AG10803 (cell line): ENCODE data around the gene CCSER1.

Source experiments
- DNase-seq: peaks from one replicate; pipeline ENCODE4 v3.0.0; 2010; ENCODE audit warnings: low read depth
- H3K4me3 ChIP-seq: 2 replicates; pipeline ENCODE4 v1.5.1; 2011; ENCODE audit warnings: mild to moderate bottlenecking, low read length, control low read depth
- CTCF ChIP-seq: conservative IDR thresholded peaks from 2 replicates; pipeline ENCODE4 v1.5.1; 2011; ENCODE audit warnings: mild to moderate bottlenecking, low read length, control low read depth, inconsistent platforms

The CCSER1 gene

GRCh38 chr4:91280551-91281290 is 1153.5 kb downstream of the CCSER1 start:
- no peak for TF ChIP-seq CTCF
- no peak for DNase-seq
- no peak overlapping the region for H3K4me3 ChIP-seq

- DNase-seq = no peak
- H3K4me3 ChIP-seq = no peak overlapping the region
- no peak for TF ChIP-seq CTCF
These were observed 1155.0 kb downstream of the CCSER1 start for GRCh38 chr4:91282217-91282616.

- no peak for DNase-seq
- H3K4me3 ChIP-seq = no peak overlapping the region
- TF ChIP-seq CTCF = no peak
These were observed 1156.6 kb downstream of the CCSER1 start for GRCh38 chr4:91283726-91284230.

DNA sequence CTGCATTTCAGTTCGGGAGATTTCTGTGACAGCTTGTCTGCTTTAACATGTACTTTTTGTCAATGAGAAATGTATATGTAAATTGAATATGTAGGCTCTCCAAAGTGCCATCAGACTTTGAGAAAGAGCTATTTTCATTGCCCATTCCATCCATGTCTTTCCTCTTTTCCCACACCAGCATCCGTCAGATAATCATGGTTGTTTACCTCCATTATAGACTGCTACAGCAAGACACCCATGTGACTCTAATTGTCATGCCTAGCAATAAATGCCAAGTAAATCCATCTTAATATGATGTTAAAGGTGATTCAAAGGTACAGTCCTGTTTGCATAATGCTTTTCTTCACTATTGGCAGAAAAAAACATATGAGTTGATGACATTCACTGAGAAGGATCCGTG is 1157.3 kb downstream of the CCSER1 start:
- no peak for TF ChIP-seq CTCF
- no peak for DNase-seq
- no peak overlapping the region for H3K4me3 ChIP-seq

GRCh38 chr4:91285487-91285886 is 1158.3 kb downstream of the CCSER1 start:
- no peak overlapping the region for H3K4me3 ChIP-seq
- no peak for DNase-seq
- TF ChIP-seq CTCF = no peak

DNA sequence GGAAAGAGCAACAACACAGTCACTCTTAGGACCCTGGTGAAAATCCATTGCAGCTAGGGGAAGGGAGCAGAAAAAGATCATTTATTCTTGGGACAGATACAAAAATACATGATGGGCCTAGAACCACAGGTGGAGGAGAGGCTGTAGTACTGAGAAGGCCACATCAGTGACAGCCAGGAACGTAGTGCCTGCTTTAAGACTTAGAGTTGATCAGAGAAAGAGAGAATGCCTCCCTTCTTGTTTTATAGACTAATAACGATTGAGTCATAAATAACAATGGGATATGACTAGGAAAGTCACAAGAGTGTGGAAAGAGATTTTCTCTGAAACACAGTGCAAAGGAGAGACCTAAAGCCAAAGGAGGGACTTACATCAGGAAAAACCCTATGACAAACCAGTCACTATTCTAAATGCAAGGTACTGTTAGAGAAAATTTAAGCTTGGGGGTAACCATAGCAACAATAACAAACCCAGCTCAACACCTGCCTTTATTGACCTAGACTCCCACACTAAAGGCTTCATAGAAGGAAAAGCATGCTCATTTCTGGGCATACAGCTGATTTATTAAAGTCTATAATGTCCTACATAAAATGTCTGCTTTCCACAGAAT is 1161.6 kb downstream of the CCSER1 start:
- TF ChIP-seq CTCF = no peak
- H3K4me3 ChIP-seq = no peak overlapping the region
- DNase-seq = no peak

GRCh38 chr4:91298156-91298700 is 1171.0 kb downstream of the CCSER1 start:
- TF ChIP-seq CTCF = no peak
- no peak overlapping the region for H3K4me3 ChIP-seq
- no peak for DNase-seq
